Astrocyte of the hippocampus (primary cell): ENCODE measurements around the gene PTGDS.

ENCODE experiments used
- DNase-seq: peaks from one replicate; pipeline ENCODE4 v3.0.0; 2011; ENCODE audit warnings: low read depth, low spot score

PTGDS gene

DNA sequence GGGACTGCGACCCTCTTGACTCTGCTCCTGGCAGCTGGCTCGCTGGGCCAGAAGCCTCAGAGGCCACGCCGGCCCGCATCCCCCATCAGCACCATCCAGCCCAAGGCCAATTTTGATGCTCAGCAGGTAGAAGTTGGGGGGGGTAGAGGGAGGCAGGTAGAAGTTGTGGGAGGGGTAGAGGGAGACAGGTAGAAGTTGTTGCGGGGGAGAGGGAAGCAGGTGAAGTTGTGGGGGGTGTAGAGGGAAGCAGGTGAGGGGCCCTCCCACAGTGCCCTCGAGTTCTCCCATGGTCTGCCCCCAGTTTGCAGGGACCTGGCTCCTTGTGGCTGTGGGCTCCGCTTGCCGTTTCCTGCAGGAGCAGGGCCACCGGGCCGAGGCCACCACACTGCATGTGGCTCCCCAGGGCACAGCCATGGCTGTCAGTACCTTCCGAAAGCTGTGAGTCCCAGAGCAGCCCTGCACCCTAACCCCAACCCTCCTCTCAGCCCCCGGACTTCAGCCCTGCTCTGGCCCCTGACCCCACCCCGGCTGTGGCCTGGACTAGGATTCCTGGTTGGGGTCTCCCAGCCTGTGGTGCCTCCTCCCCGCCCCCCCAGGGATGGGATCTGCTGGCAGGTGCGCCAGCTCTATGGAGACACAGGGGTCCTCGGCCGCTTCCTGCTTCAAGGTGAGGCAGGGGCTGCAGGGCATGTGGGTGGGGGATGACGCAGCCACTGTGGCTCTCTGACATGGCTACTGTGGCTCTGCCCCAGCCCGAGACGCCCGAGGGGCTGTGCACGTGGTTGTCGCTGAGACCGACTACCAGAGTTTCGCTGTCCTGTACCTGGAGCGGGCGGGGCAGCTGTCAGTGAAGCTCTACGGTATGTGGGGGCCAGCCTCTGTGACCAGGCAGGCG, 31.7 kb upstream of the PTGDS start:
- DNase-seq, result no peak

GRCh38 chr9:136946228-136947027, 30.9 kb upstream of the PTGDS start:
- DNase-seq, result no peak

DNA sequence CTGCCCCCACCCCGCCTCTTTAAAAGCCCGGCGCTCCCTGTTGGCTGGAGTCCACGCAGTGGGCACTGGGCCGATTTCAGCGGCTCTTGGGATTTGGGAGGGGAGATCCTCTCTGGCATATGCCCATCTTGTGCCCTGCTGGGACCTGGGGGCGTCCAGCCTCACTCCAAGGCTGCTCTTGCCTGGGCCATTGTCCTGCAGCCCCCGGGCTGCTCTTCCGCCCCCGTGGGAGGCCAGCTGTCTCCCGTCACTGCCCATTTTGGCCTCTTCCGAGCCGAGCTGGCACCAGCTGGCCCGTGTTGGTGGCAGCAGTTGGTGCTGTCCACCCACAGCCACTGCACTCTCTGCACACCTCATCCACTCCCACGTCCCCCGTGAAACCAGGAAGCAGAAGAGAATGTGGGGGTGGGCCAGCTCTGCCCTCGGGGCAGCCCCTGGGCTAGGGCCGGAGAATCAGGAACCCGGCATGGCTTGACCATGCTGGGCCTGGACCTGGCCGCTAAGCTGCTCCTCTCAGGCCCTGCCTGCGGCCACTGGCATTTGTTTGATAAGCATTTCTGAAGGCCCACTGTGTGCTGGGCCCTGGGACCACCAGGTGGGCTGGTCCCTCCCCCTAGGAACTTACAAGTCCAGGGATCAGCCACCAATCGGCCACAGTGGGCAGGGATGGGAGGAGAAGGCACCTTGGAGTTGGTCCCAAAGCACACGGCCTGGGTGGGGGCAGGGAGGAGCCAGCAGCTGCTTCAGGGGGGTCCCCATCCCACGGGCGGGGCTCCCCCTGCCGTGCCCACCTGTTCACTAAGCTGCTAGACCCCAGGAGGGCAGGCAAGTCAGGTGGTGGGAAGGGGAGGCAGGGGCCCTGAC, 30.0 kb upstream of the PTGDS start:
- no peak for DNase-seq

DNA sequence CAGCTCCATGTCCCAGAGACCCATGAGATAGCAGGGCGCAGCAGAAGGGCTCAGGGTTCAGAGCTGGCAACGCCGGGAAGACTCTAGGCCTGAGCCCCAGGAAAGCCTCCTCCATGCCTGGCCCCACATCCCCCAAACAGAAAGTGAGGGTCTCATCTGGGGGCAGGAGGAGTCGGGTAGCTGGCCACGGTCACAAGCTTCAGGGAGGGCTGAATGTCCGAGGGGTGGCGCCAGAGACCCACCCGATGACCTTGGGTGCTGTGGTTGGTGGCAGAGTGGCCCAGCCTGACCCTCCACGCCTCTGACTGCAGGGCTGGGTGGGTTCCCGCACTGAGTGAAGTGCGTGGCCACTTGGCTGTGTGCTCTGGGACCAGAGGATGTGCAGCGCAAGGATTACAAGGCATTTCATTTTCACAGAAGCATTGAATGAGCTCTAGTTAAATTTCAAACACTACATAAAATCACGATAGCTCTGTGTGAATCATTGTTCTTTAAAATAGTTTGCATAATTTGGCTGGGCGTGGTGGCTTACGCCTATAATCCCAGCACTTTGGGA, 29.3 kb upstream of the PTGDS start:
- DNase-seq, result peak; percentile 59

GRCh38 chr9:136949239-136949816, 28.0 kb upstream of the PTGDS start:
- no peak for DNase-seq

DNA sequence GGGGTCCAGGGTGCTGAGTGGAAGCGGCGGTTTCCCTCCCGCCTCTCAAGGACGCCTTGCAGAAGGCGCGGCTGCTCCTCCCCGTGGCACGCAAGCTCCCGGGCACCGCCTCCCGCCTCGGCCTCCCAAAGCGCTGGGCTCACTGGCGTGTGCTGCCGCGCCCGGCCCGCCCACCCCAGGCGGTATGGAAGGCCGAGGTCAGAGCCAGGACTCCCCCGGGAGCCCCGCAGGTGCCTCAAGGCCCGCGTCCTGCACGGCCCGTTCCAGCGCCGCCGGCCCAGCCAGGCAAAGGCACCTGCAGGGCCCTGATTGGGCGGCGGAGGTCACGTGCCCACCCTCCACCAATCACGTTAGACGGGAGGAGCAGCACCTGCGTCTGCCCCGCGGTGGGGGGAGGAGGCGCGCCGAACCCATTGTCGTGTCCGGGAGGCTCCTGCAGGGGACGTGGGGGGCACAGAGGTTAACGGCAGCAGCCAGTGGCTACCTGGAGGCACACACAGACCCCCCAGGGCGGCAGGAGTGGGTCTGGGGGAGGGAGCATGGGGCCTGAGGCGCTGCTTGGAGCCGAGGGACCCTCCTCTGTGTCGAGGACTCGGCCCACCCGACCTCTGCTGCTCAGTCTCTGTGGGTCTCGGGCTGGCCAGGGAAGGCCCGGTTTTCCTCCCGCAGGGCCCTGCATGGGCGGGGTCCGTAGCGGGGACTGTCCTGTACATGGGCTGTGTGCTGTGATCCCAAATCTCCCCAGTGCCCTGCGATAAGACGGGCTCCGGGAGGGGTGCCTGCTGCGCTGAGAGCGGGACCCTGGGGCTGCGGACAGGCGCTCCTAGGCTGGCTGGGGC, 27.3 kb upstream of the PTGDS start:
- peak; percentile 95 for DNase-seq

DNA sequence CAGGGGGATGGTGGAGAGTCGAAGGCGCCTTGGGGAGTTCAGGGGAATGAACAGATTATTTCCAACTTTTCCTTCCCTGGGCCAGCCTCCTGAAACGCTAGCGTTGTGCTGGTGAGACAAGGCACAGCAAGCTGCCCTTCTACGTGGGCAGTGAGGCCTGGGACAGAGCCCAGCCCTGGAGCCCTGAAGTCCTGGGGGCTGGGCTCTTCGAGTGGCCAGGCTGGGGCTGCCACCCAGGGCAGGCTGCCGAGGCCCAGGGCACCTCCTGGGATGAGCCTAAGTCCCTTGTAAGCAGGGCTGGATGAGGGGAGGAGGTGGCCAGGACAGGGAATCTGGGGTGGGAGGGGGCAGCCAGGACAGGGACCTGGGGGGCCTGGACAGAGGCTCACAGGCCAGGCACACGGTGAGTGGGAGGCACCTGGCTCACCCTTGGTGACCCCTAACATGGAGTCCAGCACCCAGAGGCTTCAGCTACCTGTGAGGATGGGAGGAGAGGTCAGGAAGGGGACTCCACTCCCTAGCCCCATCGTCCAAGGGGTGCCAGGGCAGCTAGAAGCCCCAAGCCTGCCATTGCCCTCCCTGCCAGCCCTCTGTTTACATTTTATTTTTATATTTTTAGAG, 26.5 kb upstream of the PTGDS start:
- peak; percentile 29 for DNase-seq

DNA sequence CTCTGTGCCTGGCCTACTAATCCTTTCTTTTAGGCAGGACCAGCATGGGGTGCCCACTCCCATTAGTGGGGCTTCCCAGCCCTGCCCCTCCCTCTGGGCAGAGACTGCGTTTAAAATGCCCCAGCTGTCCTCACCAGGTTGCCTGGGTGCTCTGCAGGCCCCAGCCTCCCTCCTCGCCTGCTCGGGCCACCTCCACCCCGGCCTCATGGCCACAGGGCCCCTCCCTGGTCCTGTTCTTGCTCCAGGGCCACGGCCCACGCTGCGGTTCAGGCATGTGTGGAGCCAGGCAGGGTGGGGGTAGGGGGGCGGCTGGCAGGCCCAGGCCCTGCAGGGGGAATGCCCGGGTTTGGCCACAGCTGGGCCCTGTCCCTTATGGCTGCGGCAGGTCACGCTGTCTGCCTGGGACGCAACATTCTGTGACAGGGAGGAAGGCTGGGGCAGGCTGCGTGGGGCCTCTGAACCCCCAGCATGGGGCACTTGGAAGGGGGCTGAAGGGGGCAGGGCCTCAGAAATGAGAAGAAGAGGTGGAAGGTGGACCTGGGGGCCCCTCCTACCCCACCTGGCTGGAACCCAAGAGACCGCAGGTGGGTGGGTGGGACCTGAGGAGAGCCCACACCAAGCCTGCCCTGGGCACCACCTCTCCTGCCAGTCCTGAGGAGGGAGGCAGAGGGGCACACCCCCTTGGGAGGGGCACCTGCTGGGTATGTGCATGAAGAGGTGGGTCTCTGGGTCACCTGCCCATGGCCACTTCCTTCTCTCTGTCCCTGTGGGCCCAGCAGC, 25.6 kb upstream of the PTGDS start, which contains the start of gene LCN12:
TSS of gene LCN12 (plus strand) at position 733 of the 780 bp plus-strand sequence. CDS start 55 bp downstream, outside the sequence.
- DNase-seq, result no peak

DNA sequence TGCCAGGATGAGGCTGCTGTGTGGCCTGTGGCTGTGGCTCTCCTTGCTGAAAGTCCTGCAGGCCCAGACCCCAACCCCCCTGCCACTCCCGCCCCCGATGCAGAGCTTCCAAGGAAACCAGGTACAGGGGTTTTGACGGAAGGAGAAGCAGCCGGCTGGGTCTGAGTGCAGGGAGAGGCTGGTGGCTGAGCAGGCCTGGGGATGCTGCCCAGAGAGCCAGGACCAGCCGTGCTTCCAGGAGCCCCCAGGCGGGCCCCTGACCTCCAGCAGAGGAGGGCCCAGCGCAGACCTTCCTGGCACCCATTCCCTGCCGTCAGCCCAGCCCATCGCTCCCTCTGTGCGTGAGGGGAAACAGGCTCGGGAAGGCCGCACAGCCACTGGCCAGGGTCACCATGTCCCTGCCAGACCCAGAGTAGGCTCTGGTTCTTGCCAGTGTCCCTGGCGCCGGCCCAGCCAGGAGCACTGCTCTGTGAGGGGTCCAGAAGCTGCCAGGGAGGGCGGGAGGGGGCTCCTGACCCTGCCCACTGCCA, 24.9 kb upstream of the PTGDS start:
- DNase-seq, result no peak

- no peak for DNase-seq
Observed at GRCh38 chr9:136952876-136953770, 24.2 kb upstream of the PTGDS start.

DNA sequence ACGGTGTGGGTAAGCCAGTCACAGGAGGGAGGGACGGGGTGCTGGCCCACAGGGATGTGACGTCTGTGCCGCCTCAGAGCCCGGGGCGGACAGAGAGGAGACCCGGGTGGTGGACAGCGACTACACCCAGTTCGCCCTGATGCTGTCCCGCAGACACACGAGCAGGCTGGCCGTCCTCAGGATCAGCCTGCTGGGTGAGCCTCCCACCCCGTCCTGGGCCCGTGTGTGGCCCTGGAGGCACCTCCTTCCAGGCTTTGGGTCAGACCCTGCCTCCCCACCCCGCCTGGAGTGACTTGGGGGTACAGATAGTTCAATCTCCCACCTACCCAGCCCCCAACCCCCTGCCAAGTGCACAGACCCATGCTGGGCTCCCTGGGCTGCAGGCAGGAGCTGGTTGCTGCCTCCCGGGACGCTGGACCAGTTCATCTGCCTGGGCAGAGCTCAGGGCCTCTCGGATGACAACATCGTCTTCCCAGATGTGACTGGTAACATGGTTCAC, 23.5 kb upstream of the PTGDS start:
- DNase-seq, result no peak

GRCh38 chr9:136954270-136955083, 22.8 kb upstream of the PTGDS start:
- no peak for DNase-seq

DNA sequence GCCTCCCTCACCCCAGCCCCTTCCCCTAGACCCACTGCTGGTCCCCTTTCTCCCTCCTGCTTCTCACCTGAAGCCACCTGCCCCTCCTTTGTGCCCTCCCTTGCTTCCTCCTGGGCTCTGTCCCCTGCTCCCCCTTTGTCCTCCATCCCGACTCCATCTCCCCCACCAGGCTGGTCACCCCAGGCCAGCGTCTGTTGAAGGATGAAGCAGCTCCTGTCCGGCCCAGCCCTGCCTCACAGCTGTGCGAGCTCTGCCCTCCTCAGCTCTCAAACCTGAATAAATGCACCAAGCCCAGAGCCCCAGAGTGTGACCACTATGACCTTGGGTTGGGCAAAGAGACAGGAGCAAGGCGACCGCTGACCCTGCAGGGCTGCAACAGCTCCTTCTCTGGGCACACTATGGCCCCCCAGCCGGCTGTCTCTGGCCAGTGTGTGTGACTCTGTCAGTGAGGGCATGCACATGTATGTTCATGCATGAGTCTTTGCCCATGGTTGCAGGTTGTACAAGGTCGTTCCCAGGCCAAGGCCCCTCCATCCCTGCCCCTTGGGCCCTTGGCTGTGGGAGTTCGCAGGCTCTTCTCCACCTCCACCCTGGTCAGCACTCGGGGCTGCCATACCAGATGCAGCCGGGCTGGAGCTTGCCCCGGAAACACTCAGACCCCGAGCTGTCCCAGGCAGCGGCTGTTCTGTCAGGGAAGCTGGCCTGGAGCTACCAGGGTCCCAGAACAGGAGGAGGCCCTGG, 21.9 kb upstream of the PTGDS start:
- no peak for DNase-seq

- no peak for DNase-seq
Observed at GRCh38 chr9:136955943-136956335, 21.4 kb upstream of the PTGDS start.

- DNase-seq, result no peak
Observed at GRCh38 chr9:136956604-136957003, 20.7 kb upstream of the PTGDS start.

DNA sequence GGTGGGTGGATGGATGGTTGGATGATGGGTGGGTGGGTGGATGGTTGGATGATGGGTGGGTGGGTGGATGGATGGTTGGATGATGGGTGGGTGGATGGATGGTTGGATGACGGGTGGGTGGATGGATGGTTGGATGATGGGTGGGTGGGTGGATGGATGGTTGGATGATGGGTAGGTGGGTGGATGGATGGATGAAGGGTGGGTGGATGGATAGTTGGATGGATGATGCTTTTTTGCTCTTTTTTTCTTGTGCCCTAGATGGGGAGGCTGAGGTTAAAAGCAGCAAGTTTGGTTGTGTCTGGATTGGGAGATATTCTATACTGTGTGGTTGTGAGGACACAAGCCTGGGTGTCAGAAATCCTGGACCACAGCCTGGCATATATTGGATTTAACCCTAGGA, 19.8 kb upstream of the PTGDS start:
- DNase-seq, result no peak
